Psoas muscle (tissue), 8 donors: ENCODE data around the gene AQR. TPM values are rescaled to one million over a fixed set of nuclear protein-coding genes. Genes with fewer than 3 reads are reported as not detected.
A peak's percentile ranks its signal among the peaks of the same experiment; 100 is the strongest.

ENCODE experiments used
- ATAC-seq, 4 donors: fragments of 200-7000 bp; cut with Tn5 transposase; one replicate each; pipeline ENCODE4 v1.9.1; 2020; ENCODE audit warnings: moderate library complexity in 3 of 4, mild to moderate bottlenecking in 2 of 4
- DNase-seq, 2 donors: peaks; one replicate each; pipeline ENCODE4 v3.0.0-alpha.2; 2020
- H3K27ac ChIP-seq: fragments of 200-600 bp; one replicate; pipeline ENCODE4 v1.8.0; 2022
- H3K27me3 ChIP-seq, 3 donors: fragments of 200-600 bp in 1 of 3; one replicate each; pipeline versions ENCODE4 v1.6.1 to v1.8.0; 2013 to 2022; ENCODE audit warnings: low read length in 2 of 3, mild to moderate bottlenecking in 2 of 3, moderate library complexity in 1 of 3; ENCODE audit not compliant: insufficient read depth in 3 of 3
- H3K36me3 ChIP-seq, 2 donors: fragments of 200-600 bp in 1 of 2; one replicate each; pipeline versions ENCODE4 v1.6.1 to v1.8.0; 2013 to 2022; ENCODE audit warnings: low read depth in 1 of 2, mild to moderate bottlenecking in 1 of 2, moderate library complexity in 1 of 2; ENCODE audit not compliant: insufficient read depth in 1 of 2
- H3K4me1 ChIP-seq: fragments of 200-600 bp; one replicate; pipeline ENCODE4 v1.8.0; 2022
- H3K4me3 ChIP-seq: fragments of 200-600 bp; one replicate; pipeline ENCODE4 v1.8.0; 2022; ENCODE audit warnings: mild to moderate bottlenecking
- H3K9me3 ChIP-seq: fragments of 200-600 bp; one replicate; pipeline ENCODE4 v1.8.0; 2022
- CTCF ChIP-seq: fragments of 200-600 bp; IDR thresholded peaks from one replicate; pipeline ENCODE4 v1.8.0; 2022; ENCODE audit warnings: antibody characterized with exemption
- WGBS, 3 donors: extraction: QIAGEN DNeasy Blood & Tissue Kit; methylation state at CpG; one replicate each; pipeline versions ENCODE4 v1.1.6 to v1.1.7; 2013; 5-methylcytosine and 5-hydroxymethylcytosine counted together
- intact Hi-C, 2 donors: fragments of 100-400 bp; cut with DNase I; formaldehyde crosslinking; loops; one replicate each; pipeline versions ENCODE4 v1.11.0 to v1.14.2; 2022
- polyA plus RNA-seq, 3 donors: library from polyadenylated mRNA; stranded (reverse); fragments of 200-250 nt; gene quantifications; one replicate each; pipeline ENCODE4 v1.2.3, GENCODE V29; 2013
- total RNA-seq, 4 donors: library from RNA; stranded (reverse); fragmentation: NEBNext Ultra II Directional in 2 of 4; extraction: Animal tissue kit (Norgen Biotek cat#: 25700) in 2 of 4; gene quantifications; one replicate each; pipeline versions ENCODE4 v1.2.1 to v1.2.4, GENCODE V29; 2021 to 2023
- donor health status: healthy with polysubstance abuse.
- donor health status: DM: no; HTN: no; CAD: no; lungs with moderate emphysema.
- donor health status: Bipolar disorder and iron deficiency.
- donor health status: healthy.
- donor health status: DM: yes; HTN: yes; CAD: no.
- donor health status: DM: no; HTN: no; CAD: no.
- donor health status: DM: no; HTN: no; CAD: no.
- donor health status: DM: yes; HTN: yes; CAD: no.

Gene AQR
- total and polyA plus RNA-seq, 7 donors: 3.4 to 12.2 (median 8.4) TPM

DNA sequence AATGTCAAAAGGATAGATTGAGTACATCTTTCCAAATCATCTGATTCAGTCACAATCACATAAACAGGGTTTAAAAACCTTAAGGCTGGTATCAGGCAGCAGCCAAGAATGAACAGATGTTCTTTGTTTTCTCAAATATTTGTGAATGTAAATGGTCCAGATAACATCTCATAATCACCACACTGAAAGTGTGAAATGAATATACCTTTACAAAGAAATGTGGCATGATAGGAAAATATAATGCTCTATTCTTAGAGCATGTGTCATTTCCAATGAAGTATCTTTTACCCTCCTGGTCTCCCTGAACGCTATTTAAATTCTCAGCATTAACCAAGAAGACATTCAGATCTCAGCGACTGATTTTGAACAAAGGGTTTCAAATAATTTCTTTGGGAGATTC, 165.4 kb downstream of the AQR start:
- Histone ChIP-seq H3K4me3 (no peak overlapping the region), H3K36me3 (no peaks in the 10 kb centered on the region), H3K9me3 (no peaks in the 10 kb centered on the region), H3K27ac (peak overlapping the region; percentile 54), H3K4me1 (peaks cover 12% of the 10 kb centered on the region), H3K27me3 (peaks cover 0 to 1% (median 0%) of the 10 kb centered on the region in 3 donors)
- TF ChIP-seq CTCF: no peak
- 22 to 43% (median 25%) methylated on average over 2 of the region's 2 CpGs for WGBS, 3 donors
- DNase-seq: no peak
- ATAC-seq: peak in 1 of 4 donors; percentile 38
- intact Hi-C loops: no loop called here

- TF ChIP-seq CTCF: no peak
Observed at GRCh38 chr15:34802803-34803750, 166.5 kb downstream of the AQR start.

GRCh38 chr15:34802371-34802770, 167.2 kb downstream of the AQR start:
- ATAC-seq (no peak), DNase-seq (no peak)
- TF ChIP-seq CTCF: no peak
- peaks cover 22% of the 10 kb centered on the region for H3K4me1 ChIP-seq
- no peaks in the 10 kb centered on the region for H3K36me3 ChIP-seq
- H3K9me3 ChIP-seq: no peaks in the 10 kb centered on the region
- intact Hi-C loops: no loop called here
- H3K27ac ChIP-seq: no peak overlapping the region
- H3K27me3 ChIP-seq: peaks cover 0 to 1% (median 0%) of the 10 kb centered on the region in 3 donors
- H3K4me3 ChIP-seq: no peak overlapping the region
- 92 to 95% (median 94%) methylated on average over 1 of the region's 1 CpG for WGBS, 3 donors

More at GRCh38 chr15:34802803-34803750, 166.5 kb downstream of the AQR start:
- Histone ChIP-seq H3K9me3 (no peaks in the 10 kb centered on the region), H3K4me3 (no peak overlapping the region), H3K27ac (no peak overlapping the region), H3K27me3 (peaks cover 0 to 1% (median 0%) of the 10 kb centered on the region in 3 donors), H3K36me3 (no peaks in the 10 kb centered on the region), H3K4me1 (peaks cover 22% of the 10 kb centered on the region)
- ATAC-seq: no peak
- 84 to 86% (median 85%) methylated on average over 7 of the region's 7 CpGs for WGBS, 3 donors
- DNase-seq: no peak
- intact Hi-C loops: no loop called here

Other genes starting within 250 kb of the AQR start
- not detected for gene GJD2, start 214.7 kb downstream of the AQR start, total RNA-seq
- gene GJD2, start 214.7 kb downstream of the AQR start, polyA plus RNA-seq: not detected
- 1,000 to 10,000 TPM in 3 of 4 donors, 100 to 1,000 TPM in 1; 219 to 3,379 (median 1,101) TPM for gene ACTC1, start 174.2 kb downstream of the AQR start, total RNA-seq
- 100 to 1,000 TPM in 1 of 3 donors, 10 to 100 TPM in 2; 33.5 to 644 (median 45.9) TPM for gene ACTC1, start 174.2 kb downstream of the AQR start, polyA plus RNA-seq
- 10 to 100 TPM; 39.9 to 52.7 (median 49.8) TPM for gene ZNF770, start 18.5 kb upstream of the AQR start, total RNA-seq
- gene ZNF770, start 18.5 kb upstream of the AQR start, polyA plus RNA-seq: 10 to 100 TPM; 16.2 to 70.6 (median 16.8) TPM
- under 1 TPM in 1 of 4 donors, not detected in 3; 0.27 TPM for gene NANOGP8, start 115.6 kb upstream of the AQR start, total RNA-seq
- under 1 TPM in 1 of 3 donors, not detected in 2; 0.07 TPM for gene NANOGP8, start 115.6 kb upstream of the AQR start, polyA plus RNA-seq